IMR-90 (cell line): ENCODE data around the gene PBXIP1. TPM values are rescaled to one million over a fixed set of nuclear protein-coding genes. Genes with fewer than 3 reads are reported as not detected.

Experiments used
- ATAC-seq: fragments of 200-7000 bp; cut with Tn5 transposase; 2 replicates; pipeline ENCODE4 v1.9.1; 2020; ENCODE audit warnings: low read depth, mild to moderate bottlenecking, moderate library complexity
- BruUV-seq: library from RNA; stranded (reverse); fragments of 400-500 nt; replicated peaks from 2 replicates; lab custom pipeline; 2021; lab: Mats Ljungman, UMichigan
- CTCF ChIA-PET: fragments of 300-600 bp; formaldehyde crosslinking; extraction: SDS; loops from one replicate; lab custom pipeline; 2021; ENCODE audit warnings: antibody characterized with exemption; lab: Yijun Ruan, JAX
- POLR2A ChIA-PET: fragments of 300-600 bp; sonication (Branson Sonifier 250); formaldehyde crosslinking; loops from one replicate; lab custom pipeline; 2022; ENCODE audit warnings: antibody characterized with exemption; ENCODE audit not compliant: unreplicated experiment; lab: Charles Lee
- DNase-seq: peaks from one replicate; pipeline ENCODE4 v3.0.0; 2013
- H2AFZ ChIP-seq: replicated peaks from 2 replicates; pipeline ENCODE3; 2013; ENCODE audit warnings: low read length, mild to moderate bottlenecking; ENCODE audit not compliant: poor library complexity
- H2AK5ac ChIP-seq: 2 replicates; pipeline ENCODE4 v1.6.1; 2013; ENCODE audit warnings: low read depth, low read length, inconsistent platforms
- H2AK9ac ChIP-seq: replicated peaks from 2 replicates; pipeline ENCODE3; 2013; ENCODE audit warnings: mild to moderate bottlenecking, low read depth, low read length, moderate library complexity; ENCODE audit not compliant: poor library complexity
- H2BK120ac ChIP-seq: 2 replicates; pipeline ENCODE4 v1.6.1; 2013; ENCODE audit warnings: low read depth, low read length, inconsistent platforms
- H2BK15ac ChIP-seq: 3 replicates; pipeline ENCODE4 v1.6.1; 2013; ENCODE audit warnings: low read depth, low read length, inconsistent platforms
- H2BK20ac ChIP-seq: 2 replicates; pipeline ENCODE4 v1.6.1; 2013; ENCODE audit warnings: low read depth, mild to moderate bottlenecking, inconsistent platforms, low read length, moderate library complexity
- H2BK5ac ChIP-seq: 2 replicates; pipeline ENCODE4 v1.6.1; 2013; ENCODE audit warnings: mild to moderate bottlenecking, low read depth, low read length, inconsistent platforms; ENCODE audit not compliant: poor library complexity, severe bottlenecking
- H3K14ac ChIP-seq: replicated peaks from 2 replicates; pipeline ENCODE4 v1.6.1; 2013; ENCODE audit warnings: low read depth, low read length, inconsistent platforms
- H3K18ac ChIP-seq: 2 replicates; pipeline ENCODE4 v1.6.1; 2013; ENCODE audit warnings: low read depth, low read length, control low read depth
- H3K23ac ChIP-seq: 2 replicates; pipeline ENCODE4 v1.6.1; 2013; ENCODE audit warnings: low read depth, low read length, inconsistent platforms
- H3K27ac ChIP-seq: 2 replicates; pipeline ENCODE4 v1.5.1; 2013; ENCODE audit warnings: mild to moderate bottlenecking, control low read depth, low read length; ENCODE audit not compliant: insufficient read depth
- H3K27me3 ChIP-seq: 2 replicates; pipeline ENCODE4 v1.6.1; 2013; ENCODE audit warnings: low read length; ENCODE audit not compliant: control insufficient read depth, insufficient read depth
- H3K36me3 ChIP-seq: 2 replicates; pipeline ENCODE4 v1.6.1; 2013; ENCODE audit warnings: low read length, mixed read lengths; ENCODE audit not compliant: control insufficient read depth, insufficient read depth
- H3K4ac ChIP-seq: 2 replicates; pipeline ENCODE4 v1.6.1; 2013; ENCODE audit warnings: low read depth, low read length, inconsistent platforms
- H3K4me1 ChIP-seq: 2 replicates; pipeline ENCODE4 v1.6.1; 2013; ENCODE audit warnings: low read length, mixed read lengths; ENCODE audit not compliant: control insufficient read depth, insufficient read depth
- H3K4me2 ChIP-seq: 2 replicates; pipeline ENCODE4 v1.6.1; 2013; ENCODE audit warnings: low read depth, mild to moderate bottlenecking, control low read depth, low read length, moderate library complexity
- H3K4me3 ChIP-seq: 2 replicates; pipeline ENCODE4 v1.5.1; 2013; ENCODE audit warnings: low read depth, mild to moderate bottlenecking, control low read depth, low read length, moderate library complexity; ENCODE audit not compliant: insufficient read depth
- H3K56ac ChIP-seq: 2 replicates; pipeline ENCODE4 v1.6.1; 2013; ENCODE audit warnings: low read length, inconsistent platforms; ENCODE audit not compliant: insufficient read depth; ENCODE audit errors: extremely low read depth
- H3K79me1 ChIP-seq, 2 experiments: 2 replicates each; pipeline ENCODE4 v1.6.1; 2013; ENCODE audit warnings: low read length in 2 of 2, inconsistent platforms in 1 of 2, low read depth in 1 of 2
- H3K9ac ChIP-seq: 2 replicates; pipeline ENCODE4 v1.6.1; 2013; ENCODE audit warnings: low read depth, low read length, control low read depth
- H3K9me1 ChIP-seq: 2 replicates; pipeline ENCODE4 v1.6.1; 2013; ENCODE audit warnings: low read length, inconsistent platforms; ENCODE audit not compliant: insufficient read depth
- H3K9me3 ChIP-seq: 2 replicates; pipeline ENCODE4 v1.6.1; 2013; ENCODE audit warnings: low read length; ENCODE audit not compliant: control insufficient read depth, insufficient read depth
- H4K20me1 ChIP-seq: 2 replicates; pipeline ENCODE4 v1.6.1; 2013; ENCODE audit warnings: low read length, inconsistent platforms; ENCODE audit not compliant: insufficient read depth
- H4K5ac ChIP-seq: 2 replicates; pipeline ENCODE4 v1.6.1; 2013; ENCODE audit warnings: mild to moderate bottlenecking, low read depth, low read length, control low read depth
- H4K8ac ChIP-seq, 2 experiments: 2 replicates each; pipeline ENCODE4 v1.6.1; 2013; ENCODE audit warnings: low read depth in 2 of 2, low read length in 2 of 2, control low read depth in 1 of 2, inconsistent platforms in 1 of 2
- H4K91ac ChIP-seq: 2 replicates; pipeline ENCODE4 v1.6.1; 2013; ENCODE audit warnings: low read depth, low read length, inconsistent platforms; ENCODE audit not compliant: insufficient read depth
- MAFK ChIP-seq: IDR thresholded peaks from 2 replicates; pipeline ENCODE4 v1.6.1; 2012; ENCODE audit warnings: low read depth, low read length, improper control_type of control experiment
- WGBS, 2 experiments: methylation state at CpG; one replicate each; pipeline versions ENCODE4 v1.1.5 to v1.1.7; 2013; ENCODE audit warnings: missing lambda C conversion rate in 2 of 2; ENCODE audit not compliant: insufficient read length in 1 of 2; ENCODE audit errors: extremely low coverage in 2 of 2; 5-methylcytosine and 5-hydroxymethylcytosine counted together
- dilution Hi-C: fragments of 300-500 bp; cut with HindIII; formaldehyde crosslinking; loops from one replicate; pipeline ENCODE4 v1.14.3; 2018; ENCODE audit warnings: low sequenced_read_pairs; ENCODE audit not compliant: unreplicated experiment
- in situ Hi-C: fragments of 300-500 bp; cut with MboI; formaldehyde crosslinking; loops from 3 replicates; pipeline ENCODE4 v1.14.3; 2019; ENCODE audit warnings: low sequenced_read_pairs, inconsistent platforms, mixed read lengths
- intact Hi-C: fragments of 100-400 bp; cut with micrococcal nuclease; formaldehyde crosslinking; loops from 2 replicates; pipeline ENCODE4 v1.10.0; 2022
- polyA plus RNA-seq, 3 experiments: library from polyadenylated mRNA; depleted of rRNA; stranded (reverse); fragments of >200 nt; gene quantifications; 2 replicates each; pipeline ENCODE4 v1.2.3, GENCODE V29; 2012; ENCODE audit warnings: low replicate concordance in 1 of 3
- total RNA-seq: library from RNA; depleted of rRNA; stranded (reverse); fragments of >200 nt; gene quantifications from 2 replicates; pipeline ENCODE4 v1.2.3, GENCODE V29; 2012

The PBXIP1 gene
- total and polyA plus RNA-seq, 2 of the 4 experiments (the other 2 are of a cell fraction): 28.3 to 44.2 TPM

- Histone ChIP-seq H3K9ac (no peak overlapping the region), H3K18ac (no peak overlapping the region), H2BK120ac (no peak overlapping the region), H2BK5ac (no peak overlapping the region), H2AK9ac (no peak overlapping the region), H2BK20ac (no peak overlapping the region), H3K4me2 (no peak overlapping the region), H3K4me3 (no peak overlapping the region), H3K27ac (no peak overlapping the region), H2AFZ (no peak overlapping the region), H3K9me3 (no peaks in the 10 kb centered on the region), H3K27me3 (no peaks in the 10 kb centered on the region), H2BK15ac (no peak overlapping the region), H3K36me3 (peaks cover 25% of the 10 kb centered on the region), H3K4ac (no peak overlapping the region), H4K5ac (no peak overlapping the region), H4K91ac (no peak overlapping the region), H3K4me1 (no peaks in the 10 kb centered on the region), H4K8ac (no peak overlapping the region), H3K14ac (no peak overlapping the region), H3K9me1 (no peaks in the 10 kb centered on the region), H3K56ac (no peak overlapping the region), H4K20me1 (no peaks in the 10 kb centered on the region), H2AK5ac (no peak overlapping the region), H3K23ac (no peak overlapping the region), H3K79me1 (no peaks in the 10 kb centered on the region)
- intact Hi-C loops (no loop called here), in situ Hi-C loops (no loop called here), dilution Hi-C loops (no loop called here)
- TF ChIP-seq MAFK: no peak
- ChIA-PET POLR2A (no interaction called here), CTCF (no interaction called here)
- ATAC-seq (no peak), DNase-seq (no peak)
- WGBS, 2 experiments: 96% methylated on average over 9 of the region's 13 CpGs; no CpG with 5 or more reads in 1 of the 2 experiments
- BruUV-seq: no TSS peak
Observed at GRCh38 chr1:154926201-154926600, 29.7 kb downstream of the PBXIP1 start.
